Measurements from ENCODE around the gene POPDC2.
"Not testable (repeated sequence)": the region's sequence is repeated elsewhere in the genome, so short reads cannot be mapped to it uniquely, and the experiment has no call there.

Gene POPDC2
- total RNA-seq: 0.08 to 2.3 (median 0.99) reads per million in 17 experiments

DNA sequence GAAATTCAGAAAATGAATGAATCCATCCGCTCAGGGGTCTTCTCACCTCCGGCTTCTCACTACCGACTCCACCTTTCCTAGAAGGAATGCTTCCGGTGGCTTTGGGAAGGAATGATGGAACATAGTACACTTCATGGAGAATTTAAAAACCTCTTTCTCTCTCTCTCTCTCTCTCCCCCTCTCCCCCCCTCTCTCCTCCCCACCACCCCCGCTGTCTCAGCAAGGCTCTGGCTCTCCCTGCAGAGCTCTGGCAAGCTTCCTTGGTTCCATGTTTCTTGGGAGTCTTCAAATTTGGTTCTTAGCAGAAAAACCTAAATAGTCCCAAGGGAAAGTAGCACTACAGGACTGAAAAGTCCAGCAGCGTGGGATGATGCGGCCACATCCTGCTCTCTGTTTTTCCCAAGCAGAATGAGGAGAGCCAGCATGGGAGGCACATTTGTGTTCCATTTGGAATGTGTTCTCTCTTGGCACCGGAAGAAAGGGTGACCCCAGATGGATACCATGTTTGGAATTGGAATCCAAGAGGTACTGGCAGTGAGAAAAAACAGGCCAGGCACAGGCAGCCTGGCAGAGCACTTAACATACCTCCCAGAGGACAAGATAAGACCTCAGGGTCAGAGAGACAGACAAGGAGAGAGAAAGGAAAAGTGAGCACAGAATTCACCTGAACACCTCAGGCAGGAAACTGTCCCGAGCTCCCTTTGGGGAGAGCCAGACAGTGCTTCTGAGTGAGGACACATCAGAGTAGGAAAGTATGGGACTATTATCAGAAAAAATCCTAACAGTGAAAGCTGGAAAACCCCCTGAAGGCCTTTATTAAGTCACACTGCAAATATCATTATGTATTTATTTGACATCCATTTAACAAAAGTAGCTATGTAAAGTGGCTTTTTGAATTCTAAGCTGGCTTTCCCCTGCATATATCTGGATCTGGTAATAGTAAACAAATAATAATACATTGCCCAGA, at the start of gene POPDC2:
POPDC2 (minus strand) TSS at position 116 of the 967 bp plus-strand sequence. CDS start 166 bp downstream, outside the sequence.
- no peak for DNase-seq

- no peak for DNase-seq
Observed at GRCh38 chr3:119703820-119704531, 43.6 kb upstream of the POPDC2 start.

DNA sequence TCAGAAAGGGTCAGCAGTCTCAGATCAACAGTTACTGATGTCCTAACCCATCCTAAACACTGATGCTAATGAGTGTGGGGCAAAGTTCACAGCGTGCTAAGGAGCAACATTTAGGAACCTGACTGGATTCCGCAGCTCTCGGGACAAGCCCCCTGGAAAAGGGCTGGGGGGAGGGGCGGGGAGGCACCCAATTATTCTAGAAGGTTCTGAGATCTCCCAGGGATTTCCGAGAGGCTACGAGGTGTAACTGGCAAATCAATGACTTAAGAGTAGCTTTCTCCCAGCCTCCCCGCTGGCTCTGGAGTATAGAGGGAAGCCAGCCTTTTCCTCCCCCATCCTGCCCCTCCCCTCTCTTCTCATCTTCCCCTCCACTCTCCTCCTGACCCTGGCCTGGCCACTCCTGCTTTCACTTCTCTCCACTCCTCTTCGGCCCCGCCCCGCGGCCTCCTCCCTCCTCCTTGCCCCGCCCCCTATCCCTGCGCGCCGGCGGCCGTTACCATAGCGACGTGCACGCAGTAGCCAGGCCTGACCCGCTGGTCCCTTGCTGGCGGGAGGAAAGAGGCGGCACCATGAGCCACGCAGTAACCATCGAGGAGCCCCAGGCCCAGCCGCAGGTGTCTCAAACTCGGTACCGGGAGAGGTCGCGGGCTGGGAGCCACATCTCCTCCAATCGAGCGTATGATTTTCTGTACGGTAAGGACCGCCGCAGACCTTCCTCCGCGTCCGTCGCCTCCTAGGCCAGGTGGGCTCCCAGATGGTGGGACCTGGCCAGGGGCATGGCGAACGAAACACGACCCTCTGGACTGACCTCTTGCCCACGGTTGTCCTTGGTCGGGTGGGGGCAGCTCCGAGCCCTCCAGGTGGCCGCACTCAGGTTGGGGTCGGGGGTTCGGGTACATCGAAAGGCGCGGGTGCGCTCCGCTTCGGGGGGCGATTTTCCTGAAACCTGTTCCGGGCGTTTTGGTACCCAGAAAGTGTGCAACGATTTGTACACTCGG, 42.4 kb upstream of the POPDC2 start, which contains the start of gene CFAP91:
CFAP91 (plus strand) TSS at position 493 of the 998 bp plus-strand sequence; CDS start at position 570, 77 bp downstream.
- peak; percentile 93 to 98 (median 96) for DNase-seq

- no peak for DNase-seq
Observed at GRCh38 chr3:119700920-119701734, 40.7 kb upstream of the POPDC2 start.

DNA sequence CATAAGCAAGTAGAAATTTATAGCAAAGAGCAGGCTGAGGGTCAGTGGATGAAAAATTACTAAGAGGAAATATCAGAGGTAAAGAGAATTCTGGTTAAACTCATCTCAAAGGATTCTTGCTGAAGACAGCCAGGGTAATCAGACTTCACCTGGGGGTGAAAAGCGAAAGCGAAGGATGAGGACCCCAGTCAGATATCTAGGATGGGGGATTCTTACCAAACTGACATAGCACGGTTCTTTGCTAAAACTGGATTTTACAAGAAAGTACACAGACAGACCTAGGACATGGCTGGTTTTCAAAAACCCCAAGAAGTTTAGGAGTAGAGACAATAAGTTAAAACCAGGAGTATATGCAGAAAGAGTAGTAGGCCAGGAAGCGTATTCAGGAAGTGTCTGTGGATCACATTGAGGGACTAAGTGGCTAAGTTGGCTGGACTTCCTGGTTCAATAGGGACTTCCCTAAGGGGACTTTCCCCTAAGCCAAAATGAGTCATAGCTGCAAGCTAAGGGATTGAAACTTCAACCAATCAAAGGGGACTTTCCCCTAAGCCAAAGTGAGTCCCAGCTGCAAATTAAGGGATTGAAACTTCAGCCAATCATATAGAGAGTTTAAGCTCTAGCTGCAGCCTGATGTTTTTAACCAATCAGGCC, 40.0 kb upstream of the POPDC2 start:
- peak; percentile 79 to 93 (median 86) for DNase-seq

DNA sequence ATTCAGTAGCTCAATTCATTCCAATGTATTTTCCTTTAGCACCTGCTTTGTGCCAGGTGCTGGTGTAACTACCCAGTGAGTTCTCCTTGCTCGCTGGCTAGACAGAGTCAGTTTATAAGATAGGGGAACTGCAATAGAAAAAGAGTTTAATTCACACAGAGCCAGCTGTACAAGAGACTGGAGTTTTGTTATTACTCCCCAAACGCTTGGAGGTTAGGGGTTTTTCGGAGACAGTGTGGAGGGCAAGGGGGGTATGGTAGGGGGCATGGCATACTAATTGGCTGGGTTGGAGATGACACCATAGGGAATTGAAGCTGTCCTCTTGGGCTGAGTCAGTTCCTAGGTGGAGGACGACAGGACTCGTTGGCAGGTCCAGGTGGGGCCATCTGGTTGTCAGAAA, 37.0 kb upstream of the POPDC2 start:
- DNase-seq: no peak

DNA sequence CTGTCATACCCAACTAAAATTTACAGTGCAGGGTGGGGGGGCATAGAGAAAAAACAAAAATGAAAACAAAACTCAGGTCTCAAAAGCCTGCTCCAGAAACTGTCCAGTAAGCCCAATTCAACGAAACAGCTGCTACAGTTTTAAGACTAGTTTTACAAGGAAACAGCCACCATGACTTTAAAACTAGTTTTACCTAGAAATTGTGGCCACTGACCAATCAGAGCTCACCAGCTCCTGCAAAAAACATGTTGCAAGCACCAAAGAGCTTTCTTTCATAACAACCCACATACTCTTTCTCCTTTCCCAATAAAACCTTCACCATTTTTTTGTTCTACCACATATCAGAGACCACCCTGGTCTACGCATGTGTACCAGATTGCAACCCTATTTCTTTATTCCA, 35.1 kb upstream of the POPDC2 start:
- peak in 1 of 4 experiments; percentile 16 for DNase-seq

- peak; percentile 25 to 68 (median 50) for DNase-seq
Observed at GRCh38 chr3:119690043-119690656, 29.8 kb upstream of the POPDC2 start.

DNA sequence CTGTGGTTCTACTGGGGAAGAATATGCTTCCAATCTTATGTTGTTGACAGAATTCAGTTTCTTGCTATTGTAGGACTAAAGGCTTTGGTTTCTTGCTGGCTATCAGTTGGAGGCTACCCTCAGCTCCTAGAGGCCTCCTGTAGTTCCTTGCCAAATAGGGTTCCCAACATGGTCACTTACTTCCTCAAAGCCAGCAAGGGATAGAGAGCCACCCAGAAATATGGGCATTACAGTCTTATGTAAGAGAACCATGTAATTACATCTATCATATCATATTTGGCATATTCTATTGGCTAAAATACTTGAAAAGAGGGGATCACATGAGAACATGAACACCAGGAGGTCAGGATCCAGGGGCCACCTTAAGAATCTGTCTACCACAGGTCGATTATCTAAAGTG, 23.0 kb upstream of the POPDC2 start:
- peak in 1 of 4 experiments; percentile 29 for DNase-seq

DNA sequence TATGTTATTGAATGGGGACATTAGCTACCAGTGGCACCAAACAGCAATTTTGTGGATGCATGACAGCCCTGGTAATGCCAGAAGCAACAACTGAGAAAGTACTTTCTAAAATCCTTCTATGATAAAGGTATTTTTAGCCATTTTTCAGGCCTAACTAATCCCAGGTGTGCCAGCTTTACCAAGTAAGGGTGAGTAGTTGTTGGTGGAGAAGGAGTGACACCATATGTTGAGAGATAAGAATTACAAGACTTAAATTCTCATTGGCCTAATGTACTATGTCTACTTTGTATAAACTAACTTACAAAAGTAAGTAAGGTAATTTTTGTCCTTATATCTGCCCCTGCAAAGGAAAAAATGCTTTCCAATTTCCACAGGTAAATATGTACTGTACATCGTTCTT, 20.9 kb upstream of the POPDC2 start:
- DNase-seq: peak in 3 of 4 experiments; percentile 8 to 62 (median 40)

DNA sequence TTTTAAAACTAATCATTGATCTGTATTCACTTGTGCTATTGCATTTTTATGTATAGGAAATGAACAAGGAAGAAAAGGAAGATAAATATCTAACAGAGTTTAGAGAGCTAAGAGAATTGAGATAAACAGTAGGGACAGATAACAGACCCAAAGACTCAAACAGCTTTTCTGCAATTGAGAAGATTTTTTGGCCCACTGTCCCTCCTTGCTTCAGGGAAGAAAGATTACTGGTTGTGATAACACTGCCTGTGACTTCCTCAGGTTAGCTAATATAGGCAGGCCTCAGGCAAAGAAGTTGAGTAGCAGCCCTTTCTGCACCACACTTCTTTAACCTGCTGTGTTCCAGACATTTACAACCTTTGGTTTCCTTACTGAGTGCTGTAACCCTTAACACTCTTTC, 19.5 kb upstream of the POPDC2 start:
- no peak for DNase-seq

DNA sequence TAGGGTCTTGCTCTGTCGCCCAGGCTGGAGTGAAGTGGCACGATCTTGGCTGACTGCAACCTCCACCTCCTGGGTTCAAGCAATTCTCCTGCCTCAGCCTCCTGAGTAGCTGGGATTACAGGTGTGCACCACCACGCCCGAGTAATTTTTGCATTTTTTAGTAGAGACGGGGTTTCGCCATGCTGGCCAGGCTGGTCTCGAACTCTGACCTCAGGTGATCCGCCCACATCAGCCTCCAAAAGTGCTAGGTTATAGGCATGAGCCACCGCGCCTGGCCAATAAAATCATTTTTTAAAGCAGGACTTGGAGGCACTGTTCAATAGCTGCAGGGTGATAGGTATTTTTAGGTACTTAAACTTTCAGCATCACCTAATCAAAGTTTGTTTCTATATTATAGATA, 17.8 kb upstream of the POPDC2 start:
- DNase-seq: not testable (repeated sequence)

GRCh38 chr3:119677641-119677934, 17.2 kb upstream of the POPDC2 start:
- no peak for DNase-seq

DNA sequence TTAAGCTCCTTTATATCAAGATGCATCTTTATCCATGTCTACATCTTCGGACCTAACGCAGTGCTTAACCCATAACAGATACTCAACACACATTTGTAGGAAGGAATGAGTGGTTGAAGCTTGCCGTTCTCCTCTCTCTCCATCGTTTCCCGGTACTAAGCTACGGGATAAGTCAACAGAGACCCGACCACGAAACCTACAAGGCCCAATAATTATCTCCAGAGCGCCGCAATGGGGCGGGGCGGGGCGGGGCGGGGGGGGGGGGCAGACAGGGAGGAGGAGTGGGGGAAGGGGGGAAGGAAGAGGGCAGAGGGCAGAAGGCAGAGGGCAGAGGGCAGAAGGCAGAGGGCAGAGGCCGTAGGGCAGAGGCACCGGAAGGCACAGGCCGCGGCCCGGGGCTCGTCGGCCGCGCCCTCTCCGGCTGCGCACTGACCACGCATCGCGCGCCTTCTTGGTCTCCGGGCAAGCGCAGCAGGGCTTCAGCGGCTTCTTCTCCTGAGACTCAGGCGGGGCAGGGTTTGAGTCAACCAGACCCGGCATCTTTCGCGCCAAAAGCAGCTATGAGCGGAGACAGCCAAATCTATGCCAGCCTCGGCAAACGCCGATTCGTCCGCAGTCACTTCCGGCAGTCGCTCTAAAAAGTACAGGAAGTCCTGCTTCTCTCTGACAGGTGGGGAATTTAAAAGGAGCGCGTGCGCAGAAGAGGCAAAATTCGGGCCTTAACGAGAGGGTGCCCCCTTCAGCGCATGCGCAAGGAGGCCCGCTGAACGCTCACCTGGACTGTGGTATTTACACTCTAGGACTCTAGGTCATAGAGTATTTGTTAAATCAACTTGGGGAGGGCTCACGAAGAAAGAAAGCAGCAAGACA, 16.6 kb upstream of the POPDC2 start, which contains the start of gene COX17:
COX17 (minus strand) TSS at position 636 of the 870 bp plus-strand sequence; CDS start at position 540, 96 bp downstream.
- peak; percentile 95 to 98 (median 96) for DNase-seq

DNA sequence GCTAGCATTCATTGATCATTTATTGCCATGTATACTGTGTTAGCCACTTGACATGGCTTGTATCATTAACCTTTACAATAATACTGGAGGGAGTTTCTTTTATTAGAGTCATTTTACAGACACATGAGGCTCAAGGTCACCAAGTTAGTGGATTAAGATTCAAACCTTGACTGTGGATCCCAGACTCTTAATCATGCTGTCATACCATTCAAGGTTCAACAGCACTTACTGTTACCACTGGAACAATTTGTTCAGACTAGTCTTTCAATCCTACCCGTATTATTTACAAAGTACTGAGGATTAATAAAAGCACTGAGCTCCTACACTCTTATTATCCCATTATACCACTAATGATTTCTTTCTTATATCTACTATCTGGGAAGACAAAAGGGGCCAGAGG, 15.6 kb upstream of the POPDC2 start:
- DNase-seq: no peak

DNA sequence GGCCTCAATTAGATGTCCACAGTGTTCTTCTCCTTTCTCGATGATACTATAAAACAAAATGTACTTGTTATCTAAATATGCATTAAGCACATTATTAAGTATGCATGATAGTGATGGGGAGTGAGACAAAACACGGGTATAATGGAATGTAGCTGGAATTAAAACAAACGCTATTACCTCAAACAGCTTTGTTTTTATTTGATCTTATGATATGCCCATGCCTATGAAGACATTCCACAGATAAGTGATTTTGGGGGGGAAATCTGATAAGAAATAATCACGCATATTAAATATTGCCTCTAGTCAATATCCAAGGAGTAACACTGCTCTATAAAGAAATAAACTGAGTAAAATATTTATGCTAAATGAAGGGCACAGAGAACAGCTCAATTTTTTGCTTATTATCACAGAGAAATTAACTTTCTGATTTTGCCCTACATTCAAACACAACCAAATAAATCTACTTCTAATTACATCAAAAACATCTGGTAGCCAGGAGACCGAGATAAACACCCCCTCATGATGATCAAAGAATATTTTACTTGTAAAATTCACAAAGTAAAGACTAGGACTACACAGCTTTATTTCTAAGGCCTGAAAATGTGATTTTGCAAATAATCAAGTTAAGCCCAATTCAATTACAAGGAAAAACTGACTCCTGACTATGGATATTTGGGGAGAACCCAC, 14.9 kb upstream of the POPDC2 start:
- no peak for DNase-seq

DNA sequence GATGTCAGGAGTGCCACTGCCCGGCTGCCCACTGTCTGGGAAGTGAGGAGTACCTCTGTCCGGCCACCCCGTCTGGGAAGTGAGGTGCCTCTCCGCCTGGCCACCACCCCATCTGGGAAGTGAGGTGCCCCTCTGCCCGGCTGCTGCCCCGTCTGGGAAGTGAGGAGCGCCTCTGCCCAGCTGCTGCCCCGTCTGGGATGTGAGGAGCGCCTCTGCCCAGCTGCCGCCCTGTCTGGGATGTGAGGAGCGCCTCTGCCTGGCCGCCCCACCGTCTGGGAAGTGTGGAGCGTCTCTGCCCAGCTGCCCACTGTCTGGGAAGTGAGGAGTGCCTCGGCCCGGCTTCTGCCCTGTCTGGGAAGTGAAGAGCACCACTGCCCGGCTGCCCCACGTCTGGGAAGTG, 13.5 kb upstream of the POPDC2 start:
- no peak for DNase-seq

- DNase-seq: no peak
Observed at GRCh38 chr3:119672776-119673175, 12.4 kb upstream of the POPDC2 start.

All from suppressor macrophage (primary cell).